MCF 10A (cell line): ENCODE measurements around the gene ADAP1. TPM values are rescaled to one million over a fixed set of nuclear protein-coding genes. Genes with fewer than 3 reads are reported as not detected.

Experiments used
- BruUV-seq: library from RNA; stranded (reverse); fragments of 400-500 nt; replicated peaks from 2 replicates; lab custom pipeline; 2021; lab: Mats Ljungman, UMichigan
- CTCF ChIA-PET: fragments of 300-600 bp; sonication (Branson Sonifier 250); formaldehyde crosslinking; extraction: SDS; loops from one replicate; lab custom pipeline; 2021; ENCODE audit warnings: antibody characterized with exemption, inconsistent platforms; lab: Yijun Ruan, JAX
- POLR2A ChIA-PET: fragments of 300-600, 350-650 bp; sonication (Branson Sonifier 250); formaldehyde crosslinking; extraction: SDS; loops from one replicate; lab custom pipeline; 2020; ENCODE audit warnings: antibody characterized with exemption, inconsistent platforms; lab: Yijun Ruan, JAX
- DNase-seq: peaks from one replicate; pipeline ENCODE4 v3.0.0-alpha.2; 2018; ENCODE audit not compliant: unreplicated experiment
- H3K27ac Mint-ChIP-seq: one replicate; pipeline ENCODE4 v1.8.0; 2022; ENCODE audit warnings: mild to moderate bottlenecking, low read depth, mixed read lengths; ENCODE audit not compliant: unreplicated experiment
- H3K27me3 Mint-ChIP-seq: one replicate; pipeline ENCODE4 v1.8.0; 2022; ENCODE audit warnings: mixed read lengths; ENCODE audit not compliant: insufficient read depth, unreplicated experiment
- H3K36me3 Mint-ChIP-seq: one replicate; pipeline ENCODE4 v1.8.0; 2022; ENCODE audit warnings: mild to moderate bottlenecking, moderate library complexity, mixed read lengths; ENCODE audit not compliant: insufficient read depth, unreplicated experiment
- H3K4me1 Mint-ChIP-seq: one replicate; pipeline ENCODE4 v1.8.0; 2022; ENCODE audit warnings: mixed read lengths; ENCODE audit not compliant: insufficient read depth, unreplicated experiment
- H3K4me3 Mint-ChIP-seq: one replicate; pipeline ENCODE4 v1.8.0; 2022; ENCODE audit warnings: mild to moderate bottlenecking, moderate library complexity, mixed read lengths; ENCODE audit not compliant: unreplicated experiment
- H3K9me3 Mint-ChIP-seq: one replicate; pipeline ENCODE4 v1.8.0; 2022; ENCODE audit warnings: mixed read lengths; ENCODE audit not compliant: unreplicated experiment
- CTCF ChIP-seq: fragments of 200-600 bp; IDR thresholded peaks from one replicate; pipeline ENCODE4 v1.8.0; 2022; ENCODE audit warnings: antibody characterized with exemption, mild to moderate bottlenecking; ENCODE audit not compliant: unreplicated experiment
- intact Hi-C: fragments of 100-400 bp; cut with micrococcal nuclease; formaldehyde crosslinking; loops from 2 replicates; pipeline ENCODE4 v1.14.1; 2022
- total RNA-seq: library from RNA; stranded (reverse); gene quantifications from 2 replicates; pipeline ENCODE4 v1.2.3, GENCODE V29; 2022

ADAP1 gene
- total RNA-seq, 1 experiment from 2014 or later: 7.0 TPM

DNA sequence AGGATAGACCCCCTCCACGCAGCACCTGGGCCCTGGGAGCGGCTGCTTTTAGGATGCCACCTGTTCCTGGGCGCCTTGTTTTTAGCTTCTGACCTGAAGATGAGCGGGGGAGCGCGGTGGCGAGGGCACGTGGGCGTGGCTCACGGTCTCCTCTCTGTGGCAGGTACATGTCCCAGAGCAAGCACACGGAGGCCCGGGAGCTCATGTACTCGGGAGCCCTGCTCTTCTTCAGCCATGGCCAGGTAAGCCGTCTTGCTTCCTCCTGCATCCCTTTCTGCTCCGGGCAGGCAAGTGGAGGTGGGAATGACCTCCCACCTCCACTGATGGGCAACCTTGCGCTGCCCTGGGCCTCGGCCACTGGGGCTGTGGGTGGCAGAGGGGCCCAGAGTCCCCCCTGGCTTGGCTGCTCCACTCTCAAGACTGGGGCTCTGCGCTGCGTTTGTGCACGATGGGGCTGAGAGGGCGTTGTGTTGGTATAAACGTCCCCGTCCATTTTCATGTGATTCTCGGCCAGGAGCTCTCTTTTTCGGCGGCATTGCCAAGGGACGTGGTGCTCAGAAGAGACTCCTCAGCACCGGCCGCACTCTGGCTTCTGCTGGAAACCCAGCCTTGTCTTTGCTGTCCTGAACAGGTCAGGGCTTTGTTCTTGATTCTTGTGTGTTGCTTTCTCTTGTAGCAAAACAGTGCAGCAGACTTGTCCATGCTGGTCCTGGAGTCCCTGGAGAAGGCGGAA, 68.4 kb downstream of the ADAP1 start:
- no peaks in the 10 kb centered on the region for H3K4me1 Mint-ChIP-seq
- peaks cover 37% of the 10 kb centered on the region for H3K36me3 Mint-ChIP-seq
- no peak overlapping the region for H3K4me3 Mint-ChIP-seq
- intact Hi-C loops: no loop called here
- no peak overlapping the region for H3K27ac Mint-ChIP-seq
- no TSS peak for BruUV-seq
- TF ChIP-seq CTCF: no peak
- DNase-seq: no peak
- H3K9me3 Mint-ChIP-seq: no peaks in the 10 kb centered on the region
- POLR2A ChIA-PET: interaction anchor here (1.6 kb wide), 1 partner anchor 11 kb away, joined by 3 read pairs; no protein-coding TSS in a partner anchor
- CTCF ChIA-PET: interaction anchor here (0.9 kb wide), 1 partner anchor 137 kb away, joined by 3 read pairs; no protein-coding TSS in a partner anchor
- no peaks in the 10 kb centered on the region for H3K27me3 Mint-ChIP-seq

- no peak for DNase-seq
- ChIA-PET CTCF (no interaction called here), POLR2A (interaction anchor here (1.6 kb wide), 1 partner anchor 10 kb away, joined by 3 read pairs; no protein-coding TSS in a partner anchor)
- no TSS peak for BruUV-seq
- Mint-ChIP-seq H3K36me3 (peaks cover 30% of the 10 kb centered on the region), H3K4me3 (no peak overlapping the region), H3K9me3 (no peaks in the 10 kb centered on the region), H3K27me3 (no peaks in the 10 kb centered on the region), H3K4me1 (no peaks in the 10 kb centered on the region), H3K27ac (no peak overlapping the region)
- no peak for TF ChIP-seq CTCF
- intact Hi-C loops: no loop called here
Measured at GRCh38 chr7:885261-885892, 69.1 kb downstream of the ADAP1 start.

DNA sequence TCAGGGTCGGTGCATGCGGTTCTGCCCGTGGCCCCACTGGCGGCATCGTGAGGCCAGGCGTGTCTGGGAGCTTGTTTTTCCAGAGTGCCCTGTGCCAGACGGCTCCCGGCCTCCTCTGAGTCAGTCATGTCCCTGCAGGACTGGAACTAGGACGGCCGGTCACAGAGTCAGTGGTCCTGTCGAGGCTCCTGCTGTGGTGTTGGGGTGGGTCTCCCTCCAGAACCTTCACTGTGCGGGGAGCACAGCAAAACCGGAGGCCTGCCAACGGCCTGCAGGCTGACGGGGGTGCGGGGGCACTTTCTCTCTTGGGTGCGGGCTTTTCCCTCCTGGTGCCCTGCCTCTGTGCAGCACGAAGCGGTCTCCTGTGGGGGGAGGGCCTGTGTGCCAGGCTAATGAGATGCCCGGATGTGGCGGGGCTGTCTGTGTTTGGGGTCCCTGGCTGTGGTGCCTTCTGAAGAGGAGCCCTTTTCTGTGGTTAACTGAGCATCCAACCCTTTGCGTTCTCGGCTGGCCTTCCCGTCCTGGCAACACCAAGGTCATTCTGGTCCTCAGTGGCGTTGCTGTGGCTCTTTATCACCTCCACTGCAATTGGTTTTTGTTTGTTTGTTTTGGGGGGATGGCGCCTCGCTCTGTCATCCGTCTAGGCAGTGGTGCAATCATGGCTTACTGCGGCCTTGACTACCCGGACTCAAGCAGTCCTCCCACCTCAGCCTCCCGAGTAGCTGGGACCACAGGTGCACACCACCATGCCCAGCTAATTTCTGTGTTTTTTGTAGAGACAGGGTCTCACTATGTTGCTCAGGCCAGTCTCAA, 70.1 kb downstream of the ADAP1 start:
- Mint-ChIP-seq H3K27me3 (no peaks in the 10 kb centered on the region), H3K27ac (no peak overlapping the region), H3K4me1 (no peaks in the 10 kb centered on the region), H3K36me3 (peaks cover 23% of the 10 kb centered on the region), H3K4me3 (no peak overlapping the region), H3K9me3 (no peaks in the 10 kb centered on the region)
- intact Hi-C loops: no loop called here
- BruUV-seq: no TSS peak
- DNase-seq: no peak
- ChIA-PET CTCF (interaction anchor here (0.6 kb wide), 2 partner anchors 205 to 291 kb away, joined by 4 read pairs; no protein-coding TSS in a partner anchor), POLR2A (interaction anchor here (1.6 kb wide), 1 partner anchor 9 kb away, joined by 3 read pairs; no protein-coding TSS in a partner anchor)
- TF ChIP-seq CTCF: no peak
